ENCODE measurements around the gene MYZAP. TPM values are rescaled to one million over a fixed set of nuclear protein-coding genes. Genes with fewer than 3 reads are reported as not detected.

Gene MYZAP
- total RNA-seq, 3 donors from 2014 or later = 12.1 to 23.0 (median 16.7) TPM

DNA sequence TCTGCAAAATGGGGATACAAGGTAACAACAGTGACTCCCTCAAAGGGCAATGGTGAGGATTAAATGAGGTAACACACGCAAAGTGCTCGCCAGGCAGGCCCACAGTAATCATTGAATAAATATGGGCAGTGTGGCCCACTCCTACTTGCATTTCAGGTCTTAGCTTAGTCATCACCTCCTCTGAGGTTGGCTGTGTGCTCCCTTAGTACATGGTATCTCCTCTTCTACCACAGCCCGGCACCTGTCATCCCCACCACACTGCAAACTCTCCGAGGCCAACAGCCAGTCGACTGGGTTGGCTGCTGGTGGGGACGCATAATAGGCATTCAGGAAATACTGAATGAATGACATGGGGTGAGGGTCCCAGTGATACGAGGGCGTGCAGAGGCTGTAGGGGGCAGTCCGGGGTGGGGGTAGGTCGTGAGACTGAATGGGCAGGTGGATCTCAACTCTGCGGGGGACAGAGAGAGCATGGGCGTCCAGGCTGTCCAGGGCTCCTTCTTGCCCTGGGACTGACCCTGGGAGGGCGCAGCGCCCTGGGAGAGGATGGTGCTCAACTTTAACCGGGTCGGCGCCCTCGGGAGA is 375 bp upstream of the MYZAP start:
- no peak for DNase-seq (ENCODE audit: low spot score in 2 of 2)
- H3K27ac ChIP-seq = peak overlapping the region; percentile 81 to 88
- TF ChIP-seq POLR2A (IDR thresholded peaks at IDR 0.05) (no peak), POLR2AphosphoS5 (IDR thresholded peaks at IDR 0.05) (no peak)
- TF ChIP-seq, protein P1, sequence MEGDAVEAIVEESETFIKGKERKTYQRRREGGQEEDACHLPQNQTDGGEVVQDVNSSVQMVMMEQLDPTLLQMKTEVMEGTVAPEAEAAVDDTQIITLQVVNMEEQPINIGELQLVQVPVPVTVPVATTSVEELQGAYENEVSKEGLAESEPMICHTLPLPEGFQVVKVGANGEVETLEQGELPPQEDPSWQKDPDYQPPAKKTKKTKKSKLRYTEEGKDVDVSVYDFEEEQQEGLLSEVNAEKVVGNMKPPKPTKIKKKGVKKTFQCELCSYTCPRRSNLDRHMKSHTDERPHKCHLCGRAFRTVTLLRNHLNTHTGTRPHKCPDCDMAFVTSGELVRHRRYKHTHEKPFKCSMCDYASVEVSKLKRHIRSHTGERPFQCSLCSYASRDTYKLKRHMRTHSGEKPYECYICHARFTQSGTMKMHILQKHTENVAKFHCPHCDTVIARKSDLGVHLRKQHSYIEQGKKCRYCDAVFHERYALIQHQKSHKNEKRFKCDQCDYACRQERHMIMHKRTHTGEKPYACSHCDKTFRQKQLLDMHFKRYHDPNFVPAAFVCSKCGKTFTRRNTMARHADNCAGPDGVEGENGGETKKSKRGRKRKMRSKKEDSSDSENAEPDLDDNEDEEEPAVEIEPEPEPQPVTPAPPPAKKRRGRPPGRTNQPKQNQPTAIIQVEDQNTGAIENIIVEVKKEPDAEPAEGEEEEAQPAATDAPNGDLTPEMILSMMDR (IDR thresholded peaks at IDR 0.05) = no peak

DNA sequence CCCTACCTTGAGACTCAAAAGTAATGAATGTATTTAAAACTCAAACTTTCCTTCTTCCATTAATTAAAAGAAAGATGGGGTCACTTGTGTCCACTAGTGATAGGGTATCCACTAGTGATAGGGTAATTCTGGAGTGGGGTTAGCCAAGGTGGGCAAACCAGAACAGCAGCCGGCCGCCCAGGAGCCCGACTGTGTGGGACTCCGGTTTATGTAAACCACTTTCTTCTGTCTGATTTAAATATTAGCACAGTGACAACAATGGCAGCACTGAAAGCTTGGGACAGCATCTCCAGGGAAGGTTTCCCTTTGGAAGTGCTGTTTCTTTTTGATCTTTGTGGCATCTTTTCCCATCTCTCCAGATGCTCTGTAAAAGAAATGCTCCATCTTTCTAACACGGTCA is 722 bp downstream of the MYZAP start:
- Histone ChIP-seq H3K36me3 (no peaks in the 10 kb centered on the region), H3K4me1 (peaks cover 3 to 15% of the 10 kb centered on the region in 2 donors), H3K9me3 (no peaks in the 10 kb centered on the region), H3K4me3 (peak overlapping the region; percentile 54 to 83 (median 70)), H3K27ac (peak overlapping the region; percentile 81 to 88), H3K27me3 (no peaks in the 10 kb centered on the region)
- intact Hi-C loops (cut with DNase I; ENCODE audit: low total_unique reads) = no loop called here
- no peak for TF ChIP-seq POLR2AphosphoS5 (IDR thresholded peaks at IDR 0.05)
- DNase-seq (ENCODE audit: low spot score in 2 of 2) = no peak

More for the DNA sequence above, 375 bp upstream of the MYZAP start:
- intact Hi-C loops (cut with DNase I; ENCODE audit: low total_unique reads) = no loop called here
- H3K36me3 ChIP-seq = no peaks in the 10 kb centered on the region
- no peaks in the 10 kb centered on the region for H3K9me3 ChIP-seq
- no peaks in the 10 kb centered on the region for H3K27me3 ChIP-seq
- H3K4me1 ChIP-seq = peaks cover 3 to 15% of the 10 kb centered on the region in 2 donors
- H3K4me3 ChIP-seq = peak overlapping the region; percentile 54 to 83 (median 70)

DNA sequence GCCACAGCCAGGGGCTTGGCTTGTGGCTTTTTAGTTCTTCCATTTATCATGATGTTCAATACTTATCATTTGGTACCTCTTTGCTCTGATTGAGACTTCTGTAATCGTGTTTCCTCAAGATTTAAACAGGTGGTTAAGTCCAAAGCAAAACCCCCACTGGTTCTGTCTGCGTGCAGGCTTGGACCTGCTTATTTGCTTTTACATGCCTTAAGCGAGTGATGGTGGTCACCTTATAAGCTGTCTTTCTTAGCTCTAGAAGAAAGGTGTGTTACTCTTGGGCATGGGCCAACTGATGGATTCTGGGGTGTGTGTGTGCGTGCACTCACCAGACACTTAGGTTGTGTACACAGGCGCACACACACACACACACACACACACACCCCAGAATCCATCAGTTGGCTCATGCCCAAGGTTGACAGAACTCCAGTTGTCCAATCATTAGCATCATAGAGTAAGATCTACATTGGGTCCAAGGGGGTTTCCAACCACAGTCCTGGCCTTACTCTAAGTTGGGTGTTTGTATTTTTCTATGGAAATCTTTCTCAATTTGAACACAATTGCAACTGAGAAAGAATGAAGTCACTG is 1.2 kb downstream of the MYZAP start:
- Histone ChIP-seq H3K4me3 (peak overlapping the region; percentile 54 to 83 (median 70)), H3K4me1 (peaks cover 3 to 15% of the 10 kb centered on the region in 2 donors), H3K27ac (peak overlapping the region; percentile 22 to 88)

DNA sequence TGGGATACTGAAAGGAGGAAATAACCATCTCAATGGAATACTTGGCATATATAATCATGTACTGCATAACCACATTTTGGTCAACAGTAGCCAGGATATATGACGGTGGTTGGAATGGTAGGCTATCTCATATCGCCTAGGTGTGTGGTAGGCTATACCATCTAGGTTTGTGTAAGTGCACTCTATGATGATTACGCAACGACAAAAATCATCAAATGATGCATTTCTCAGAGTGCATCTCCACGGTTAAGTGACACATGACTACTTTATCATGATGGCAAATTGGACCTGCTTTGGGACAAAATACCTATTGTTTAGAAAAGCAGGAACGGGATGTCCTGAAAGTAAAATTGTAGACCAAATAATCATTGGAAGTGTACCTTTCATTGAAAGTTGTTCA is 2.8 kb downstream of the MYZAP start:
- no peak for TF ChIP-seq POLR2A (IDR thresholded peaks at IDR 0.05)
- TF ChIP-seq, protein P1 (IDR thresholded peaks at IDR 0.05) = no peak
- no peak for TF ChIP-seq POLR2AphosphoS5 (IDR thresholded peaks at IDR 0.05)
- Histone ChIP-seq H3K4me1 (peaks cover 0 to 20% of the 10 kb centered on the region in 2 donors), H3K4me3 (no peak overlapping the region)

More for the DNA sequence above, 1.2 kb downstream of the MYZAP start:
- no peaks in the 10 kb centered on the region for H3K27me3 ChIP-seq
- intact Hi-C loops (cut with DNase I; ENCODE audit: low total_unique reads) = no loop called here
- DNase-seq (ENCODE audit: low spot score in 2 of 2) = no peak
- no peaks in the 10 kb centered on the region for H3K36me3 ChIP-seq
- H3K9me3 ChIP-seq = no peaks in the 10 kb centered on the region
- TF ChIP-seq POLR2AphosphoS5 (IDR thresholded peaks at IDR 0.05) (no peak), POLR2A (IDR thresholded peaks at IDR 0.05) (no peak)
- TF ChIP-seq, protein P1 (IDR thresholded peaks at IDR 0.05) = no peak

DNA sequence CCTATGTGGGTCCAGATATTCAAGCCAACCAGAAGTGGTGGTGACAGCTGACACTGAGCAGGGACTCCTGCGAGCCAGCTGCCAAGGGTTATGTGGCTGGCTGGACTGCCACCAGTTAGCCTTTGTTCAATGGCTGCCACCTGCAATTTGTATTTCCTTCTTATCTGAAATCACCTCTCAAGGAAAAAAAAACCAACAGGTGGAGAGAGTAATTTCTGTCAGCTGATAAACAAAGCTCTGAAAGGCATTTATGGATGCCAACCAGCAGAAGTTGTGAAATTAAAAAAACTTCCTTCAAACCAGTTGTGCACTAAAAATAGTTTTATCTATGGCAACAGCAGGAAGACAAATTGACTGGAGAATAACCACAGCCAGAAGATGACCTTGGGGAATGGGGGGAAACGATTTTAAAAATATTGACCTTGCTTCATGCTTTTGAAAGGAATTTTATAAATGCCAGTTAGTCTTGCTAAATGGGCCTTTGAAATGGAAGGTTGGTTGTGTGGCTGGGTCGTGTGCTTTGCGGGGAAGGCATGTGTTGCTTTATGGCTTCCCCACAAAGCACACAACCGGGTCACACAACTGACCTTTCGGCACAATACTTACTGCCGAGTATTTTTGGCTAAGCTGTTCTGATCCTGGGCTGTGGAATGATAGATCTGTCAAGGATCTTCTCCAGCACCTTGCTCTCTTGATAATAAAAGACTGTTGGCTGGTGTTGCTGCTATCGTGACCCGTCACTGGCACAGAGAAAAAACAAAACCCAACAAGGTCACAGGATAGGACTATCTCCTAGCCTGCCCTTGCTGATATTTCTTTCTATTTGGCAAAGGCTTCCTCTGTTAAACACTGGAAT is 3.5 kb downstream of the MYZAP start:
- TF ChIP-seq POLR2A (IDR thresholded peaks at IDR 0.05) (no peak), POLR2AphosphoS5 (IDR thresholded peaks at IDR 0.05) (no peak)
- TF ChIP-seq, protein P1 (IDR thresholded peaks at IDR 0.05) = no peak
- H3K27me3 ChIP-seq = no peaks in the 10 kb centered on the region
- H3K9me3 ChIP-seq = no peaks in the 10 kb centered on the region
- no peak for DNase-seq (ENCODE audit: low spot score in 2 of 2)
- peak overlapping the region; percentile 82 to 83 for H3K27ac ChIP-seq
- H3K4me3 ChIP-seq = no peak overlapping the region
- intact Hi-C loops (cut with DNase I; ENCODE audit: low total_unique reads) = no loop called here
- no peaks in the 10 kb centered on the region for H3K36me3 ChIP-seq
- H3K4me1 ChIP-seq = peaks cover 0 to 17% of the 10 kb centered on the region in 2 donors

More for the DNA sequence above, 2.8 kb downstream of the MYZAP start:
- Histone ChIP-seq H3K27ac (peak overlapping the region; percentile 49 to 83), H3K36me3 (no peaks in the 10 kb centered on the region), H3K9me3 (no peaks in the 10 kb centered on the region), H3K27me3 (no peaks in the 10 kb centered on the region)
- intact Hi-C loops (cut with DNase I; ENCODE audit: low total_unique reads) = no loop called here
- no peak for DNase-seq (ENCODE audit: low spot score in 2 of 2)
